ENCODE measurements around the gene EPHB4. TPM values are rescaled to one million over a fixed set of nuclear protein-coding genes. Genes with fewer than 3 reads are reported as not detected.

The EPHB4 gene
- total RNA-seq, 1 experiment from 2014 or later: 120 TPM

DNA sequence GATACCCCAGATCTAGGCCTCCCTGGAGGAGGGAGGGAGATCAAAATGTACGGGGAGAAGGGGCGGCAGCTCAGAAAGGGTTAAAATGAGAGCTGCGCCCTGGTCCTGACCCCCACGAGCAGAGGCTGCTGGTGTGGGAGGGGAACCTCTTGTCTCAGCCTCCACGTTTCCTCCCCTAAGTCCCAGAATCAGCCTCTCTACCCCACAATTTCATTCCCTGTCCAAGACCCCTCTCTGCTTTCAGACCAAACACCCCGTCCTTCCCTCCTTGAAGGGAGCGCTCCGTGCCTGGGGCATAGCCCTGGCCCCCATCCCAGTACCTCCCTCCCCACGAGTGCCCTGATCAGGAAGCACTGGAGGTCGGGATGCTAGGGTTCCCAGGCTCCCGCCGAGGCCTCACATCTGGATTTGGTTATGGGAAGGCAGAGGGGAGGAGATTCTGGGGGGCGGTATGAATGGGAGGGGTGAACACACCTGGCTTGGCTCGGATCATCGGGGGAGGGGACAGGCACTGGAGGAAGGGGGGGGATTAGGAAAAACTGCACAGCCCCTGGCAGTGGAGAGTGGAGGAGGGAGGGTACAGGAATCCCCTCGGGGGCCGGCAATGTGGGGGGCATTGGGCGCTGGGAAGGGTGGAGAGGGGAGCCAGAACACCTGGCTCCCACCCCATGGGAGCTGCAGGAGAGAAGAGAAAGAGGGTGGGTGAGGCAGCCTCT, 2.7 kb downstream of the EPHB4 start (continued):
- TF ChIP-seq HMGXB4 (CRISPR knock-in tag; IDR thresholded peaks at IDR 0.05): no peak
- TF ChIP-seq ZNF425 (CRISPR knock-in tag; conservative IDR thresholded peaks at IDR 0.05): no peak
- no peak for TF ChIP-seq ELF4 (CRISPR knock-in tag; IDR thresholded peaks at IDR 0.05; ENCODE audit: low read depth)
- TF ChIP-seq, protein P1, sequence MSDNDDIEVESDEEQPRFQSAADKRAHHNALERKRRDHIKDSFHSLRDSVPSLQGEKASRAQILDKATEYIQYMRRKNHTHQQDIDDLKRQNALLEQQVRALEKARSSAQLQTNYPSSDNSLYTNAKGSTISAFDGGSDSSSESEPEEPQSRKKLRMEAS (CRISPR knock-in tag; IDR thresholded peaks at IDR 0.05): no peak
- TF ChIP-seq ATF1 (CRISPR knock-in tag; IDR thresholded peaks at IDR 0.05): no peak
- no peak for TF ChIP-seq AR (CRISPR knock-in tag; IDR thresholded peaks at IDR 0.05)
- TF ChIP-seq, protein P2, sequence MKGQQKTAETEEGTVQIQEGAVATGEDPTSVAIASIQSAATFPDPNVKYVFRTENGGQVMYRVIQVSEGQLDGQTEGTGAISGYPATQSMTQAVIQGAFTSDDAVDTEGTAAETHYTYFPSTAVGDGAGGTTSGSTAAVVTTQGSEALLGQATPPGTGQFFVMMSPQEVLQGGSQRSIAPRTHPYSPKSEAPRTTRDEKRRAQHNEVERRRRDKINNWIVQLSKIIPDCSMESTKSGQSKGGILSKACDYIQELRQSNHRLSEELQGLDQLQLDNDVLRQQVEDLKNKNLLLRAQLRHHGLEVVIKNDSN (CRISPR knock-in tag; IDR thresholded peaks at IDR 0.05): no peak
- TF ChIP-seq ZNF671 (CRISPR knock-in tag; IDR thresholded peaks at IDR 0.05): no peak
- no peak for TF ChIP-seq HMGA2 (CRISPR knock-in tag; IDR thresholded peaks at IDR 0.05)
- TF ChIP-seq IRF2 (CRISPR knock-in tag; IDR thresholded peaks at IDR 0.05; ENCODE audit: borderline replicate concordance, low read depth): no peak
- TF ChIP-seq, protein P3, sequence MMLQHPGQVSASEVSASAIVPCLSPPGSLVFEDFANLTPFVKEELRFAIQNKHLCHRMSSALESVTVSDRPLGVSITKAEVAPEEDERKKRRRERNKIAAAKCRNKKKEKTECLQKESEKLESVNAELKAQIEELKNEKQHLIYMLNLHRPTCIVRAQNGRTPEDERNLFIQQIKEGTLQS (CRISPR knock-in tag; conservative IDR thresholded peaks at IDR 0.05): no peak
- no peak for TF ChIP-seq NFATC4 (CRISPR knock-in tag; IDR thresholded peaks at IDR 0.05)
- TF ChIP-seq ATF6 (CRISPR knock-in tag; IDR thresholded peaks at IDR 0.05): no peak
- TF ChIP-seq ZNF423 (CRISPR knock-in tag; IDR thresholded peaks at IDR 0.05): no peak
- TF ChIP-seq ZNF416 (CRISPR knock-in tag; IDR thresholded peaks at IDR 0.05): no peak
- TF ChIP-seq SMAD3 (CRISPR knock-in tag; IDR thresholded peaks at IDR 0.05; ENCODE audit: borderline replicate concordance): no peak
